T-helper 1 cell treated with Interleukin-12 subunit alpha and Interleukin-12 subunit beta and Interleukin-4 antibody, amounts not matched to agents 30 μg/mL and 1 μg/mL, for 36 hours (primary cell): ENCODE data around the gene PPIB.
"Not testable (repeated sequence)": the region's sequence is repeated elsewhere in the genome, so short reads cannot be mapped to it uniquely, and the experiment has no call there.

Source experiments
- H3K27ac Mint-ChIP-seq: one replicate; pipeline ENCODE4 v1.8.0; 2021; ENCODE audit warnings: mild to moderate bottlenecking, mixed read lengths
- H3K27me3 Mint-ChIP-seq: one replicate; pipeline ENCODE4 v1.8.0; 2021; ENCODE audit warnings: low read depth, mixed read lengths
- H3K36me3 Mint-ChIP-seq: one replicate; pipeline ENCODE4 v1.8.0; 2021; ENCODE audit warnings: low read depth, mixed read lengths
- H3K4me1 Mint-ChIP-seq: one replicate; pipeline ENCODE4 v1.8.0; 2021; ENCODE audit warnings: low read depth, mixed read lengths
- H3K4me3 Mint-ChIP-seq: one replicate; pipeline ENCODE4 v1.8.0; 2021; ENCODE audit warnings: mild to moderate bottlenecking, moderate library complexity, mixed read lengths
- H3K9me3 Mint-ChIP-seq: one replicate; pipeline ENCODE4 v1.8.0; 2021; ENCODE audit warnings: mixed read lengths

Gene PPIB

DNA sequence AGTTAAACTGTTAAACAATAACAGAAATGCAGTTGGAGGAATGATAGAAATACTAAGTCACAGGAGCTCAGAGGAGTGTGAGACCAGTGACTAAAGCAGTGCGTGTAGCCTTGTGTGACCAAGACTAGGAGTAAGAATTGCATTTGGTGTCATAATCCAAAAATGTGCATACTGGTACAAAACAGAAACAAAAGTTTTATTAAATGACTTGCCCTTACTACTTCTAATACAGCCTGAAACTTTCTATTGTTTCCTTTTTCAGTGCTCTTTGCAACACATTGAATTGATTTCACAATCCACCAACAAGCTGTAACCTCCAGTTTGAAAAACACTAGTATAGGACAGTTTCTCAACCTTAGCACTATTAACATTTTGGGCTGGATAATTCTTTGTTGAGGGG is 49.9 kb downstream of the PPIB start:
- H3K27me3 Mint-ChIP-seq, result no peaks in the 10 kb centered on the region
- H3K36me3 Mint-ChIP-seq, result peaks cover 25% of the 10 kb centered on the region
- no peak overlapping the region for H3K27ac Mint-ChIP-seq
- H3K4me1 Mint-ChIP-seq, result peaks cover 24% of the 10 kb centered on the region
- H3K4me3 Mint-ChIP-seq, result no peak overlapping the region
- H3K9me3 Mint-ChIP-seq, result no peaks in the 10 kb centered on the region

DNA sequence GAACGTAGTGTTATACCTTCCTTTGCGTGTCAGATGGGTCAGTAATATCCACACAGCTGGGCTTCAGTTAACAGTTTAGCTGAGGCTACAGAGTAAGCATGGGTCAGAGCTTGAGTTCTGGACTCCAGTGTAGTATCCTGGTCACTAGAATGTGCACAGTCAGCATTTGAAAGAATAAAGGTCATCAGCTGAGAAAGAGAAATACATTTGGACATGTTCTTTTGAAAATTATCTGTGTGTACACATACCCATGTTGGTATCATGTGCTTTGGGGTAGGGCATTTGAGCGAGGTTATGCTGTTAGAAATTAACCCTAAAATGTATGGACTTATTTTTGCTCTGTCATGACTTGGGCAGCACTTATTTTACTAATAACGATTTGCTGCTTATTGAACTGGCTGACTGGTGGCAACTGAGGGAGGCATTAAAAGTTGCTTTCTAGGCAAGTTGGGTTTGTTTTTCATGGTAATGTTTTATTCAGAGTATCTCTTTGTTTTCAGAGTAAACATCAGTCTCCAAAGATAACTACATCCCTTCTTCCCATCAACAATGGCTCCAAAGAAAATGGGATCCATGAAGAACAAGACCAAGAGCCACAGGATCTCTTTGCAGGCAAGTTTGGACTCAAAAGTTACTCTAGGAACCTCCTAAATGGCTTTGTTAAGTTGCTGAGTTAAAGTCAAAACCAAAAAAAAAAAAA is 50.6 kb downstream of the PPIB start:
- Mint-ChIP-seq H3K27ac (no peak overlapping the region), H3K9me3 (no peaks in the 10 kb centered on the region), H3K4me3 (no peak overlapping the region), H3K36me3 (peaks cover 22% of the 10 kb centered on the region), H3K27me3 (no peaks in the 10 kb centered on the region), H3K4me1 (peaks cover 24% of the 10 kb centered on the region)

DNA sequence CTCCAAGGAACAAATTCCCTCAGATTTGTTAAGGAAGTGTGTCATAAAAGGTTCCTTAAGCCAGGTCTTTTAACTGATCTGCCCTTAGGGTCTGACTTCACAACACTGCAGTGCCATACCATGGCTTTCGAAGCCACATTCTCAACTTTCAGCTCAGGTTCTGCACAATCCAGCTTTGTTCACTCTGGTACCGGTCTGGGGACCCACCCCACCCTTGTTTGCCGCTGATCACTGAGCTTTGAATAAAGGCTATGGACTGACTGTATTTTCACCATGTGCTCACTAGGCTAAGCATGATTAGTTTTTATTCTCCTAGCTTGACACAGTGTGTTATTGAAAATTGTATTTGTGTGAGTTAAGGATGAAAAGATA is 51.2 kb downstream of the PPIB start:
- Mint-ChIP-seq H3K27ac (no peak overlapping the region), H3K27me3 (no peaks in the 10 kb centered on the region), H3K4me3 (no peak overlapping the region), H3K36me3 (peaks cover 21% of the 10 kb centered on the region), H3K9me3 (no peaks in the 10 kb centered on the region), H3K4me1 (peaks cover 24% of the 10 kb centered on the region)

DNA sequence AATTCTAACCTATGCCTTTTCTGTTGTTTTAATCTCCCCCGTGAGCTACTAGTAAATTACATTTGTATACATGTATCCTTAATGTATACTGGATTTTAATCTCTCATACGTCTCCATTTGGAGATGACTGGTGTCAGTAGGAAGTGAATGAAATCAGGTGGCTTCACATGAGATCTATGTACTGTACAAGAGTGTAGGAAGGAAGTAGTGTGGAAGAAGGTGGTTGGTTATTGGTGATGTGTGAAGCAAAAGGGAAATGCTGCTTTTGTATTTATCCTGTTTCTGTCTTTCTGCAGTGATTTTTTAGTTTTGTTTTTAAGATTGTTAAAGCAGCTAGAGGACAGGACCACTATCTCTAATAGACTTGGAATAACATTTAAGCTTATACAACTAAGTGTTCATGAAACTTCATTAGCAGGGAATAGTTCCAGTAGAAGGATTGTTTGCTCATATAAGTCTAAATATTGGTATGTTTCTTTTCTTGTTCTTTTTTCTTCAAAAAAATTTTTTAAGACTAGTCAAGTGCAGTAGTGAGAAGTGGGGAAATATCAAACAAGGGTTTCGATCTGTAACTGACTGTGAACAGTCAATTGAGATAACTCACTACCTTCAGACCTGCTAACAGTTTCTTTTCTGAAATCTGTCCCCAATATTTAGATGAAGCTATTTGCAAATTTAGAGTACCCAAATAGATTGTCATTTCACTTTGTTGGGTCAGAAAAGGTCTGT is 51.7 kb downstream of the PPIB start:
- Mint-ChIP-seq H3K9me3 (no peaks in the 10 kb centered on the region), H3K27ac (peak overlapping the region; percentile 67), H3K36me3 (peaks cover 21% of the 10 kb centered on the region), H3K4me3 (no peak overlapping the region), H3K27me3 (no peaks in the 10 kb centered on the region), H3K4me1 (peaks cover 24% of the 10 kb centered on the region)

DNA sequence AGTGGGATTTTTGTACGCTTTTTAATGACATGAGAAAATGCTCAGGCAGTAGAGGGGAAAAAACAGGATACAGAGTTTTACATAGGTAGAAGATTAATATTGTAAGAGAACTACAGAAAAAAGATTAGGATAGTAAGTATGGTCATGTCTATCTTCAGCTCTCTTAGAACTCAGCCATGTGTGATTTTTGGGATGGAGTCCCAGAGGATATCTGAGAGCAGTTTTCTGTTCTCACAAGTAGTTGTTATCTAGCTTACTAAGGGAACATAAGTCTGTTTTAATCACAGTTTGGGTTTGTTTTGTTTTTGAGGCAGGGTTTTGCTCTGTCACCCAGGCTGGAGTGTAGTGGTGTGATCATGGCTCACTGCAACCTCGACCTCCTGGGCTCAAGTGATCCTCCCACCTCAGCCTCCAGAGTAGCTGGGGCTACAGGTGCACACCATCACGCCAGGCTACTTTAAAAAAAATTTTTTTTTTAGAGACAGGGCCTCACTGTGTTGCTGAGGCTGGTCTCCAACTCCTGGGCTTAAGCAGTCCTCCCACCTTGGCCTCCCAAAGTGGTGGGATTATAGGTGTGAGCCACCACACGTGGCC is 52.6 kb downstream of the PPIB start:
- peaks cover 21% of the 10 kb centered on the region for H3K36me3 Mint-ChIP-seq
- H3K9me3 Mint-ChIP-seq, H3K27me3 Mint-ChIP-seq, H3K4me3 Mint-ChIP-seq: not testable (repeated sequence)
- H3K27ac Mint-ChIP-seq, result peak overlapping the region; percentile 23
- peaks cover 24% of the 10 kb centered on the region for H3K4me1 Mint-ChIP-seq

DNA sequence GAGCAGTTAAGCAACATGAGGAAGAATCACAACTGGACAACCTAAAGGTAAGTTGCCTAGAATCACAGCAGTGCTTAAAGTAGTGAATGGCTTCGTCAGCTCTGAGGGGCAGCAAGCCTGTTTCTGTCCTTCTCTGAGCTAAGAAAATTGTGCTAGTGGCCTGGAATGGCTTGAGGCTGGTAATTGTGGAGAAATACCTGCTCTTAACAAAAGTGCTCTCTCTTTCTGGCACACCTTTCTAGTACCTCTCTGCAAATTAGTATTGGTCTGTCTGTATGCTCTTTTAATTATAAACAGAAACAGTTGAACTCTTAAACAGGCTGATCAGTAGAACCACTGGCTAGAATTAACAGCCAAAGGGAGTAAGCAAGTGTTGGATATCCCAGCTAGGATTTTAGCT is 55.5 kb downstream of the PPIB start:
- Mint-ChIP-seq H3K4me3 (no peak overlapping the region), H3K27me3 (no peaks in the 10 kb centered on the region), H3K4me1 (peaks cover 23% of the 10 kb centered on the region), H3K36me3 (peaks cover 3% of the 10 kb centered on the region), H3K9me3 (no peaks in the 10 kb centered on the region), H3K27ac (no peak overlapping the region)
